ENCODE results near the gene SLC1A7. TPM values are rescaled to one million over a fixed set of nuclear protein-coding genes. Genes with fewer than 3 reads are reported as not detected.
A peak's percentile ranks its signal among the peaks of the same experiment; 100 is the strongest.

Gene SLC1A7
- total RNA-seq, 1 donor from 2014 or later: not detected

DNA sequence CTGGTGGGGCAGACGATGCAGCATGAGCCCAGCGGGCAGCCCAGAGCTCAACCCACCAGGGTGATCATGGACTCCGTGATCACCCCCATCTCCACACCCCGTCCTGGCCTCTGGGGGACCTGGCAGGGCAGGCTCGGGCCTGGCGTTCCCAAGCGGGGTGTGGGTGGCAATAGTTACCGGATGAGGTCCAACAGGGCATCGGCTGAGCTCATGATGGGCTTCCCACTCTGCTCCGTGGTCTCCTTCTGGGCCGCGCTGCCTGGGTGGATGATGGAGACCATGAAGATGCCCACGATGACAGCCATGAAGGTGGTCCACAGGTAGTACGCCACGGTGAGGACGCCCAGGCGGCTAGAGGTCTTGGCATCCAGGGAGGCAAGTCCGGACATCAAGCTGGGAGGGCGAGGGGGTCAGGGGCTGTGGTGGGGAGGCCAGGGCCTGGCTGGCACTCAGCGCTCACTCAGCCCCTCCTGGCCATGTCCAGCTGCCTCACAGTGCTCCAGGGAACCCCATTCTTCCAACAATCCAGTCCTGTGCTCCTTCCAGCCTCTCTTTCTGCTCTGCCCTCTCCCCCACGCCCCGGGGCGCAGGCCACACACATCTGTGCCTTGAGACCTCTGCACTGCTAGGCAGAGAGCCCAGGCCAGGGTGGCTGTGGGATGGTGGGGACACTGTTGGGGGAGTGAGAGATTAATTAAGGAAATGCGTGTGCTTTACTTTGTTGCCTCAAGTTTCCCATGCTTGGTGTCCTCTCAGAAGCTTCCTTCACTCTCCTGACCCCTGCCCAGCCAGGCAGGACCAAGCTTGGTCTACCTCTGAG lies 27.6 kb downstream of the SLC1A7 start:
- DNase-seq (ENCODE audit: extremely low spot score in 2 of 2): no peak
- Histone ChIP-seq H3K36me3 (no peaks in the 10 kb centered on the region), H3K9me3 (no peaks in the 10 kb centered on the region), H3K27me3 (no peaks in the 10 kb centered on the region), H3K4me3 (no peak overlapping the region), H3K4me1 (peaks cover 22% of the 10 kb centered on the region), H3K27ac (no peak overlapping the region)
- intact Hi-C loops (cut with DNase I): no loop called here
- TF ChIP-seq POLR2A (IDR thresholded peaks at IDR 0.05) (no peak), POLR2AphosphoS5 (IDR thresholded peaks at IDR 0.05; ENCODE audit: insufficient read depth in 1 of 2, low read depth in 1 of 2) (no peak), CTCF (IDR thresholded peaks at IDR 0.05) (no peak)

DNA sequence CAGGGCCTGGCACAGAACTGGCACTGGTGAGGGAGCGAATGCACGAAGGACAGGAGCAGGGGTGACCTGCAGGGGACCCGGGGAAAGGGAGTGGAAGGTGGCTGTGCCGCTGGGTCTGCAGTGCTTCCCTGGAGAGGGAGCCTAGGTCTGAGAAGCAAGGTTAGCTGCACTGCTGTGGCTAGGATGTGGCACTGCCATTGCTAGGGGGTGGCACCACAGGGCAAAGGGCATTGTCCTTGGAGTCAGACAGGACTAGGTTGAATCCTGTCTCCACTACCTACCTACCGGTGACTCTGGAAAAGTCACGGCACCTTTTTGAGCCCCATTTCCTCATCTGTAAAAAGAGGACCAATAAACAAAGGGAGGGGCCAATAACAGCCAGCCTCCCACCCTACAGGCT lies 28.3 kb downstream of the SLC1A7 start:
- H3K36me3 ChIP-seq: no peaks in the 10 kb centered on the region
- intact Hi-C loops (cut with DNase I): no loop called here
- no peaks in the 10 kb centered on the region for H3K9me3 ChIP-seq
- no peak for TF ChIP-seq CTCF (IDR thresholded peaks at IDR 0.05)
- no peak for TF ChIP-seq POLR2A (IDR thresholded peaks at IDR 0.05)
- TF ChIP-seq POLR2AphosphoS5 (IDR thresholded peaks at IDR 0.05; ENCODE audit: insufficient read depth in 1 of 2, low read depth in 1 of 2): no peak
- H3K27ac ChIP-seq: no peak overlapping the region
- peaks cover 30% of the 10 kb centered on the region for H3K4me1 ChIP-seq
- H3K27me3 ChIP-seq: no peaks in the 10 kb centered on the region
- H3K4me3 ChIP-seq: no peak overlapping the region
- DNase-seq (ENCODE audit: extremely low spot score in 2 of 2): no peak

GRCh38 chr1:53112861-53113260 lies 29.6 kb downstream of the SLC1A7 start:
- no peak for TF ChIP-seq CTCF (IDR thresholded peaks at IDR 0.05)
- TF ChIP-seq POLR2AphosphoS5 (IDR thresholded peaks at IDR 0.05; ENCODE audit: insufficient read depth in 1 of 2, low read depth in 1 of 2): no peak
- no peak for TF ChIP-seq POLR2A (IDR thresholded peaks at IDR 0.05)
- Histone ChIP-seq H3K9me3 (no peaks in the 10 kb centered on the region), H3K36me3 (no peaks in the 10 kb centered on the region), H3K27me3 (no peaks in the 10 kb centered on the region), H3K4me3 (no peak overlapping the region), H3K4me1 (peaks cover 41% of the 10 kb centered on the region), H3K27ac (peak overlapping the region; percentile 86)
- no peak for DNase-seq (ENCODE audit: extremely low spot score in 2 of 2)
- intact Hi-C loops (cut with DNase I): no loop called here

GRCh38 chr1:53112271-53112774 lies 30.1 kb downstream of the SLC1A7 start:
- H3K27me3 ChIP-seq: no peaks in the 10 kb centered on the region
- no peak overlapping the region for H3K4me3 ChIP-seq
- peak overlapping the region; percentile 86 for H3K27ac ChIP-seq
- TF ChIP-seq POLR2AphosphoS5 (IDR thresholded peaks at IDR 0.05; ENCODE audit: insufficient read depth in 1 of 2, low read depth in 1 of 2) (no peak), POLR2A (IDR thresholded peaks at IDR 0.05) (no peak), CTCF (IDR thresholded peaks at IDR 0.05) (no peak)
- no peak for DNase-seq (ENCODE audit: extremely low spot score in 2 of 2)
- peaks cover 41% of the 10 kb centered on the region for H3K4me1 ChIP-seq
- no peaks in the 10 kb centered on the region for H3K36me3 ChIP-seq
- no peaks in the 10 kb centered on the region for H3K9me3 ChIP-seq
- intact Hi-C loops (cut with DNase I): no loop called here

GRCh38 chr1:53111693-53112092 lies 30.7 kb downstream of the SLC1A7 start:
- intact Hi-C loops (cut with DNase I): no loop called here
- H3K27ac ChIP-seq: peak overlapping the region; percentile 86
- no peaks in the 10 kb centered on the region for H3K9me3 ChIP-seq
- no peak for DNase-seq (ENCODE audit: extremely low spot score in 2 of 2)
- H3K4me1 ChIP-seq: peaks cover 41% of the 10 kb centered on the region
- H3K4me3 ChIP-seq: no peak overlapping the region
- TF ChIP-seq POLR2AphosphoS5 (IDR thresholded peaks at IDR 0.05; ENCODE audit: insufficient read depth in 1 of 2, low read depth in 1 of 2) (no peak), CTCF (IDR thresholded peaks at IDR 0.05) (no peak), POLR2A (IDR thresholded peaks at IDR 0.05) (no peak)
- no peaks in the 10 kb centered on the region for H3K36me3 ChIP-seq
- H3K27me3 ChIP-seq: no peaks in the 10 kb centered on the region
